GM12864 (cell line): ENCODE data around the gene CAMKV.
"Not testable (repeated sequence)": the region's sequence is repeated elsewhere in the genome, so short reads cannot be mapped to it uniquely, and the experiment has no call there.

ENCODE experiments used
- DNase-seq: peaks from one replicate; pipeline ENCODE4 v3.0.0-alpha.2; 2011; ENCODE audit warnings: low read depth
- H3K4me3 ChIP-seq: 2 replicates; pipeline ENCODE4 v1.5.1; 2011; ENCODE audit warnings: mild to moderate bottlenecking, low read depth, low read length, control low read depth
- CTCF ChIP-seq: IDR thresholded peaks from 2 replicates; pipeline ENCODE4 v1.5.1; 2011; ENCODE audit warnings: low read depth, mild to moderate bottlenecking, moderate library complexity, low read length, control low read depth, inconsistent platforms; ENCODE audit errors: missing control alignments

The CAMKV gene

GRCh38 chr3:49839193-49839809, 30.4 kb downstream of the CAMKV start:
- DNase-seq, result peak; percentile 38
- no peak overlapping the region for H3K4me3 ChIP-seq
- TF ChIP-seq CTCF, result peak; percentile 86

GRCh38 chr3:49831341-49831740, 38.4 kb downstream of the CAMKV start:
- DNase-seq, result no peak
- H3K4me3 ChIP-seq, result no peak overlapping the region
- no peak for TF ChIP-seq CTCF

- H3K4me3 ChIP-seq, result no peak overlapping the region
- no peak for DNase-seq
Measured at GRCh38 chr3:49826016-49826415, 43.7 kb downstream of the CAMKV start.

GRCh38 chr3:49823131-49823530, 46.6 kb downstream of the CAMKV start:
- DNase-seq, H3K4me3 ChIP-seq: not testable (repeated sequence)

More at GRCh38 chr3:49826016-49826415, 43.7 kb downstream of the CAMKV start:
- TF ChIP-seq CTCF, result no peak

- TF ChIP-seq CTCF, result no peak
- DNase-seq, result no peak
- H3K4me3 ChIP-seq, result peak within 1 kb of the TSS; percentile 70
Measured at GRCh38 chr3:49813497-49814174, 56.1 kb downstream of the CAMKV start, which contains the start of gene UBA7. Gene UBA7 (minus strand): TSS chr3:49813953. CDS start chr3:49813787, 166 bp downstream.

- no peak for TF ChIP-seq CTCF
- peak overlapping the region; percentile 70 for H3K4me3 ChIP-seq
- no peak for DNase-seq
Measured at GRCh38 chr3:49812916-49813496, 56.7 kb downstream of the CAMKV start.
